Amygdala (tissue), 56 donors: Measurements from ENCODE around the gene VSIG2.

Experiments used
- DNase-seq, 56 donors: peaks; one replicate each; lab custom pipeline; 2025; lab: John Stamatoyannopoulos, UW

VSIG2 gene

GRCh38 chr11:124725719-124726105, 26.3 kb downstream of the VSIG2 start:
- DNase-seq = no peak

- DNase-seq = no peak
These were observed 26.9 kb downstream of the VSIG2 start for GRCh38 chr11:124724979-124725718.

- no peak for DNase-seq
These were observed 29.9 kb downstream of the VSIG2 start for GRCh38 chr11:124722176-124722575.

GRCh38 chr11:124719534-124719933, 32.5 kb downstream of the VSIG2 start:
- DNase-seq = no peak

- no peak for DNase-seq
These were observed 33.3 kb downstream of the VSIG2 start for GRCh38 chr11:124718801-124719200.

- DNase-seq = peak in 1 of 56 donors; percentile 6
These were observed 34.0 kb downstream of the VSIG2 start for GRCh38 chr11:124717786-124718651.

- DNase-seq = no peak
These were observed 34.7 kb downstream of the VSIG2 start for GRCh38 chr11:124717421-124717785.

- no peak for DNase-seq
These were observed 35.5 kb downstream of the VSIG2 start for GRCh38 chr11:124716591-124716990.

- DNase-seq = no peak
These were observed 39.7 kb downstream of the VSIG2 start for GRCh38 chr11:124712392-124712791.

- no peak for DNase-seq
These were observed 44.2 kb downstream of the VSIG2 start for GRCh38 chr11:124707829-124708228.

- DNase-seq = no peak
These were observed 52.0 kb downstream of the VSIG2 start for GRCh38 chr11:124700028-124700427.

GRCh38 chr11:124699547-124699946, 52.5 kb downstream of the VSIG2 start:
- no peak for DNase-seq
